ENCODE results near the gene PPL.
A peak's percentile ranks its signal among the peaks of the same experiment; 100 is the strongest.
"Not testable (repeated sequence)": the region's sequence is repeated elsewhere in the genome, so short reads cannot be mapped to it uniquely, and the experiment has no call there.

Gene PPL

GRCh38 chr16:4951583-4951982 lies 14.6 kb upstream of the PPL start:
- POLR2A ChIA-PET, result interaction anchor here (0.7 kb wide), 1 partner anchor 1712 kb away, joined by 8 read pairs; no protein-coding TSS in a partner anchor
- H3K4me3 ChIP-seq (ENCODE audit: low read depth, low read length), result not testable (repeated sequence)

DNA sequence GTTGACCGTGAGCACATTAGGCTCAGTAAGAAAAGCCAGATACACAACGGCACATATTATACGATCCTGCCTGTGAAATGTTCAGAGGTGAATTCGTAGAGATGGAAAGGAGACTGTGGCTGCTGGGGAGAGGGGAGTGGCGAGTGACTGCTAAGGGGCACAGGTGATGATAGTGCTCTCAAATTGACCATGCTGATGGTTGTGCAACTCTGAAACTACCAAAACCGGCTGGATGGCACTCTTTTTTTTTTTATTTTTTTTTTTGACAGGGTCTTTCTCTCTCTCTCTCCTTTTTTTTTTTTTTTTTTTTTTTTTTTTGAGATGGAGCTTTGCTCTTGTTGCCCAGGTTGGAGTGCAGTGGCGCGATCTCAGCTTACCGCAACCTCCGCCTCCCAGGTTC lies 13.0 kb upstream of the PPL start:
- ChIA-PET POLR2A (interaction anchor here (0.7 kb wide), 1 partner anchor 150 kb away, joined by 7 read pairs; no protein-coding TSS in a partner anchor), CTCF (no interaction called here)
- TF ChIP-seq PATZ1 (tag by site-specific recombination; IDR thresholded peaks at IDR 0.05) (no peak), ZNF362 (tag by site-specific recombination; IDR thresholded peaks at IDR 0.05) (peak; percentile 79), ZNF175 (tag by site-specific recombination; IDR thresholded peaks at IDR 0.05) (no peak)
- H3K9me3 ChIP-seq (ENCODE audit: control insufficient read depth, insufficient read depth, low read depth, low read length), result no peaks in the 10 kb centered on the region
- no peaks in the 10 kb centered on the region for H3K36me3 ChIP-seq (ENCODE audit: control insufficient read depth in 2 of 2, insufficient read depth in 1 of 2, low read length in 2 of 2)
- H3K27ac ChIP-seq (ENCODE audit: extremely low read depth, low read depth, low read length), result no peak overlapping the region
- peaks cover 8% of the 10 kb centered on the region for H3K4me1 ChIP-seq (ENCODE audit: control insufficient read depth, insufficient read depth, low read length)
- no peak overlapping the region for H3K4me3 ChIP-seq (ENCODE audit: low read depth, low read length)

More at GRCh38 chr16:4951583-4951982, 14.6 kb upstream of the PPL start:
- peak; percentile 92 for TF ChIP-seq ZNF10 (tag by site-specific recombination; IDR thresholded peaks at IDR 0.05)
- CTCF ChIA-PET, result interaction anchor here (0.6 to 0.7 kb wide), 2 partner anchors 35 to 685 kb away, joined by 3 read pairs; no protein-coding TSS in a partner anchor
- H3K4me1 ChIP-seq (ENCODE audit: control insufficient read depth, insufficient read depth, low read length); H3K27ac ChIP-seq (ENCODE audit: extremely low read depth, low read depth, low read length); H3K9me3 ChIP-seq (ENCODE audit: control insufficient read depth, insufficient read depth, low read depth, low read length); H3K36me3 ChIP-seq (ENCODE audit: control insufficient read depth in 2 of 2, insufficient read depth in 1 of 2, low read length in 2 of 2): not testable (repeated sequence)

DNA sequence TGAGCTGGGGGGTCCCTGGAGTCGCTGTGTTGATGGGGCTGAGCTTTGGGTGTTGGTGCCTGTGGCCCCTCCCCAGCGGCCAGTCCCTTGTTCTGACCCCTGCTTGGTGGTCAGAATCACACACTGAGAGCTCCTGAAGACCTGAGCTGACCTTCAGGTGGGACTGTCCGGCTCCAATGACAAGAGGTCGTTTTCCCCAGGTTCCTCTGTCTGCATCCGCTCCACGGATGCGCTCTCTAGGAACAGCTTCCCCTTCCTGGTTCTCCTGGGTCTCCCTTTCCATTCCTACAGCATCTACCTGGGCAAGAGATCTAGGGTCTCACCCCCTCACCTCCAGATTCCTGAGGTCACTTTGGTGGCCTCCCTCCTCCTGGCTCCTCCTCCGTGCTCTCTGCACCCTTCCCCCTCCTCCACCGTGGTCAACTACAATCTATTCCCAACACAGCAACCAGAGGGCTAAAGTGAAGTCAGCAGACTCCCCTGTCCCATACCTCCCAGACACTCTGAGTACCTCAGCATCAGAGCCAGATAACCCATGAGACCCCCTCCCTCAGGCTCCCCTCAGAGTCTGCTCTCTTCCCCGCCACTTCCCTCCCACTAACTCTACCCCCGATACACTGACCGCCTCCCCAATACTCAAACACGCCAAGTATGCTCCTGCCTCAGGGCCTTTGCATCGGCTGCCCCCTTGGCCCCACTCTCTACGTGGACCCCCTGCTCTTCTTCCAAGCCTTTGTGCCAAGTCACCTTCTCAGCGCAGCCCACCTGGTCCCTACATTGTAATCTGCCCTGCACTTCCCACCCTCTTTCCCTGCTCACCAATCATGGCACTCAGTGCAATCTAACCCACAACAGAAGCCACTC lies 12.2 kb upstream of the PPL start:
- H3K9me3 ChIP-seq (ENCODE audit: control insufficient read depth, insufficient read depth, low read depth, low read length), result no peaks in the 10 kb centered on the region
- CTCF ChIA-PET, result interaction anchor here (0.7 kb wide), 1 partner anchor 447 kb away, joined by 3 read pairs; no protein-coding TSS in a partner anchor
- TF ChIP-seq ZNF623 (tag by site-specific recombination; IDR thresholded peaks at IDR 0.05) (peak; percentile 92), ZNF654 (tag by site-specific recombination; IDR thresholded peaks at IDR 0.05; ENCODE audit: low read depth) (no peak)
- H3K27ac ChIP-seq (ENCODE audit: extremely low read depth, low read depth, low read length), result no peak overlapping the region
- POLR2A ChIA-PET, result interaction anchor here (0.7 to 1.3 kb wide), 2 partner anchors 146 to 149 kb away, joined by 3 to 7 read pairs; partner anchors contain the start of gene ROGDI
- peaks cover 17% of the 10 kb centered on the region for H3K4me1 ChIP-seq (ENCODE audit: control insufficient read depth, insufficient read depth, low read length)
- no peaks in the 10 kb centered on the region for H3K36me3 ChIP-seq (ENCODE audit: control insufficient read depth in 2 of 2, insufficient read depth in 1 of 2, low read length in 2 of 2)
- no peak overlapping the region for H3K4me3 ChIP-seq (ENCODE audit: low read depth, low read length)

GRCh38 chr16:4947722-4948503 lies 11.0 kb upstream of the PPL start:
- ChIA-PET CTCF (interaction anchor here (1.0 kb wide), 1 partner anchor 8 kb away, joined by 3 read pairs; no protein-coding TSS in a partner anchor), POLR2A (interaction anchor here (0.7 to 1.3 kb wide), 2 partner anchors 145 to 214 kb away, joined by 3 read pairs; partner anchors contain the start of genes ANKS3, DNAAF8 and ROGDI)
- no peak overlapping the region for H3K27ac ChIP-seq (ENCODE audit: extremely low read depth, low read depth, low read length)
- TF ChIP-seq SP2 (tag by site-specific recombination; IDR thresholded peaks at IDR 0.05) (no peak), ZNF664 (tag by site-specific recombination; IDR thresholded peaks at IDR 0.05) (no peak), ZIC2 (tag by site-specific recombination; IDR thresholded peaks at IDR 0.05) (peak; percentile 33), MZF1 (tag by site-specific recombination; IDR thresholded peaks at IDR 0.05; ENCODE audit: borderline replicate concordance) (peak; percentile 99), REST (tag by site-specific recombination; IDR thresholded peaks at IDR 0.05) (no peak), KLF1 (tag by site-specific recombination; IDR thresholded peaks at IDR 0.05) (peak; percentile 67; the same call in 1 of the 2 replicates), ZNF398 (tag by site-specific recombination; IDR thresholded peaks at IDR 0.05) (peak; percentile 47)
- TF ChIP-seq, protein P1, sequence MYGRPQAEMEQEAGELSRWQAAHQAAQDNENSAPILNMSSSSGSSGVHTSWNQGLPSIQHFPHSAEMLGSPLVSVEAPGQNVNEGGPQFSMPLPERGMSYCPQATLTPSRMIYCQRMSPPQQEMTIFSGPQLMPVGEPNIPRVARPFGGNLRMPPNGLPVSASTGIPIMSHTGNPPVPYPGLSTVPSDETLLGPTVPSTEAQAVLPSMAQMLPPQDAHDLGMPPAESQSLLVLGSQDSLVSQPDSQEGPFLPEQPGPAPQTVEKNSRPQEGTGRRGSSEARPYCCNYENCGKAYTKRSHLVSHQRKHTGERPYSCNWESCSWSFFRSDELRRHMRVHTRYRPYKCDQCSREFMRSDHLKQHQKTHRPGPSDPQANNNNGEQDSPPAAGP (tag by site-specific recombination; IDR thresholded peaks at IDR 0.05), result peak; percentile 84

More at GRCh38 chr16:4947722-4948503, 11.0 kb upstream of the PPL start:
- Histone ChIP-seq H3K9me3 (ENCODE audit: control insufficient read depth, insufficient read depth, low read depth, low read length) (no peaks in the 10 kb centered on the region), H3K36me3 (ENCODE audit: control insufficient read depth in 2 of 2, insufficient read depth in 1 of 2, low read length in 2 of 2) (no peaks in the 10 kb centered on the region), H3K4me3 (ENCODE audit: low read depth, low read length) (no peak overlapping the region), H3K4me1 (ENCODE audit: control insufficient read depth, insufficient read depth, low read length) (peaks cover 25% of the 10 kb centered on the region)

All from HEK293 (cell line).